ENCODE results near the gene NLRP11. TPM values are rescaled to one million over a fixed set of nuclear protein-coding genes. Genes with fewer than 3 reads are reported as not detected.
"Not testable (repeated sequence)": the region's sequence is repeated elsewhere in the genome, so short reads cannot be mapped to it uniquely, and the experiment has no call there.

The NLRP11 gene
- polyA plus RNA-seq, 4 donors: 0.11 to 0.19 (median 0.15) TPM; not detected in 1

DNA sequence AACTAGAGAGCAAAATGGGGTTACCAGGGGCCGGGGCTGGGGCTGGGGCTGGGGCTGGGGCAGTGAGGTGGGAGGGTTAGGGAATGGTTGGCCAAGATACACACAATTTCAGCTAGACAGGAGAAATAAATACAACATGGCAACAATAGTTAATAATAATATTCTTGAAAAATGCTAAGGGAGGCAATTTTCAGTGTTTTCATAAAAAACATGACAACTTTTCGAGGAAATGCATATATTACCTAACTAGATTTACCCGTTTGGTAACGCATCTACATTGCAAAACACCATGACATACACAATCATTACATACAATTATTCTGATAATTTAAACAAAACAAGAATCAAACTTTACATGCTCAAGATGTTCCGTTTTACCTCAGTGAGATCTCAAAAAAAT lies 50.7 kb downstream of the NLRP11 start:
- no peak for DNase-seq (ENCODE audit: low read depth in 4 of 4, low spot score in 3 of 4)

DNA sequence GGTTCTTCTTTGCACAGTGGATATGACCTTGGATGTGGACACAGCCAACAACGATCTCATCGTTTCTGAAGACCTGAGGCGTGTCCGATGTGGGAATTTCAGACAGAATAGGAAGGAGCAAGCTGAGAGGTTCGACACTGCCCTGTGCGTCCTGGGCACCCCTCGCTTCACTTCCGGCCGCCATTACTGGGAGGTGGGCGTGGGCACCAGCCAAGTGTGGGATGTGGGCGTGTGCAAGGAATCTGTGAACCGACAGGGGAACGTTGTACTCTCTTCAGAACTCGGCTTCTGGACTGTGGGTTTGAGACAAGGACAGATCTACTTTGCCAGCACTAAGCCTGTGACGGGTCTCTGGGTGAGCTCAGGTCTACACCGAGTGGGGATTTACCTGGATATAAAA lies 53.5 kb downstream of the NLRP11 start:
- DNase-seq (ENCODE audit: low read depth in 4 of 4, low spot score in 3 of 4): no peak

- no peak for DNase-seq (ENCODE audit: low read depth in 4 of 4, low spot score in 3 of 4)
Observed at GRCh38 chr19:55777528-55777927, 54.3 kb downstream of the NLRP11 start.

DNA sequence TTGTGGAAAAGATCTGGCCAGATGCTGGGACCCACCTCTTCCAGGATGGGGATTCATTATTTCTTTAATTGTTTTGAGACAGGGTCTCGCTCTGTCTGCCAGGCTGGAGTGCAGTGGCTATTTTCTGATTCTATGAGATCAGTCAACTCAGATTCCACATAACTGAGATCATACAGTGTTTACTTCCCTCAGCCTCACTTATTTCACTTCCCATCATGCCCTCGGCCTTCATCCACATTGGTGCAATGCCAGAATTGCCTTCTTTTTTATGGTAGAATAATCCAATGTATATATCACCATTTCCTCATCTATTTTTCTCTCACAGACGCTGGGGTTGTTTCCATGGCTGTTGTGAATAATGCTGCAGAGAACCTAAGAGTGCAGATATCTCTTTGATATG lies 62.2 kb downstream of the NLRP11 start:
- not testable (repeated sequence) for DNase-seq (ENCODE audit: low read depth in 4 of 4, low spot score in 3 of 4)

- not testable (repeated sequence) for DNase-seq (ENCODE audit: low read depth in 4 of 4, low spot score in 3 of 4)
Observed at GRCh38 chr19:55768818-55769217, 63.0 kb downstream of the NLRP11 start, which contains the start of gene RFPL4AL1. TSS of gene RFPL4AL1 (plus strand) at chr19:55769118. CDS start at chr19:55771805, 2,687 bp downstream.

- DNase-seq (ENCODE audit: low read depth in 4 of 4, low spot score in 3 of 4): no peak
Observed at GRCh38 chr19:55766466-55766865, 65.3 kb downstream of the NLRP11 start.

DNA sequence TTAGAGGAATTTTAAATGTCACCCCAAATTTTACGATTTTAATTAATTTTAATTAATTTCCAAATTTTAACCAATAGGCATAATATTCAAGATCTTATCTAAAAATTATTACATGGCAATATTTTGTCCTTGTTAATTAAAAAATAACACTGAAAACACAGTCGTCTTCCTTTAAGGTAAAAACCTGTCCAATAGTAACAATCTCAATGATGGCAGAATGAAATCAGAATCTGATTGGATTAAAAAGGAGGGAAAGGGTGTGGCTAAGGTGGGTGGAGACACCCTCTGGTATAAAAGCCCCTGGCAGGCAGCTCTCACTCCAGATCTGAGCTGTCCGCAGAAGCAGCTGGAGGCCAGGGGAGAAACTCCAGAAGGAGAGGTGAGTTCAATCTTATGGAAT lies 73.0 kb downstream of the NLRP11 start, which contains the start of gene RFPL4A:
RFPL4A (plus strand) TSS at position 301 of the 400 bp plus-strand sequence. CDS start 2,704 bp downstream, outside the sequence.
- DNase-seq (ENCODE audit: low read depth in 4 of 4, low spot score in 3 of 4): not testable (repeated sequence)

DNA sequence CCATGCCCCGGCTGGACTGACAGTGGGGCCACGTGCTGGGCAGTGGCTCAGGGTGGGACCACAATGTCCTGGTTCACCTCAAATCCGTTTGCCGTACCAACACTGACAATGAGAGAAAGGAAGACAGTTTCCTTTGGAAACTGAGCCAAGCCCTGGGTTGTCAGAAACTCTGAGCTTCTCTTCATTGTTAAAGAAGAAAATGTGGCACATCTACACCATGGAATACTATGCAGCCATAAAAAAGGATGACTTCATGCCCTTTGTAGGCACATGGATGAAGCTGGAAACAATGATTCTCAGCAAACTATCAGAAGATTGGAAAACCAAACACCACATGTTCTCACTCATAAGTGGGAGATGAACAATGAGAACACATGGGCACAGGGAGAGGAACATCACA lies 75.0 kb downstream of the NLRP11 start:
- not testable (repeated sequence) for DNase-seq (ENCODE audit: low read depth in 4 of 4, low spot score in 3 of 4)

DNA sequence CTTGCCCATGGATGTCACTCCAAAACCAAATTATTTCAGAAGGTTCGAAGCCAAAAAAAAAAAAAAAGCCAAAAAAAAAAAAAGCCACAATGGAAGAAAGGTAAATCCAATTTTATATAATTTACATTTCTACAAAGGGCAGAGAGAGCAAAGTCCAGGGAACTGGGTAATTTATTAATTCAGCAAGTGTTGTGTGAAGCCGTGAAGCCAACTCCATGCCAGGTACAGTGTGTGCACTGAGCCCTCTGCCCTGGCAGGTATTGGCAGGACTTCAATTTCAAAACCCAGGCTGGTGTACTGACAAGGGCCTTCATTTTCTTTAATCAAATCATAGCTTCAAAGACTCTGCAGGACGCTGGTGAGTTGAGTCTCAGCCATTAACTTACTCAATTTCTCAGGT lies 78.4 kb downstream of the NLRP11 start:
- DNase-seq (ENCODE audit: low read depth in 4 of 4, low spot score in 3 of 4): no peak

DNA sequence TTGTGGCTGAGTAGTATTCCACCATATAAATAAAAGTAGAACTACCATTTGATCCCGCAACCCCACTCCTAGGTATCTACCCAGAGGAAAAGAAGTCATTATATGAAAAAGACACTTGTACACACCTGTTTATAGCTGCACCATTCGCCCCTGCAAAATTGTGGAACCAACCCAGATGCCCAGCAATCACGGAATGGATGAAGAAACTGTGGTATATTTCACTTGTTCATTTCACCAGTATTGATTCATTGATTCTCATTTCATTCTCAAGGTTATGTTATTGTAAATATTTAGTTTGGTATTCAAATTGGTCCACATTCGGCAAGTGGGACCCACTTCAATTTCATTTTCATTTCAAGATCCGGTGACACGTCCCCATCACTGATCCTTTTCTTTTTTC lies 81.1 kb downstream of the NLRP11 start:
- no peak for DNase-seq (ENCODE audit: low read depth in 4 of 4, low spot score in 3 of 4)

- no peak for DNase-seq (ENCODE audit: low read depth in 4 of 4, low spot score in 3 of 4)
Observed at GRCh38 chr19:55738302-55738701, 93.5 kb downstream of the NLRP11 start, which contains the start of gene NLRP9. TSS of gene NLRP9 (minus strand) at chr19:55738402. CDS start at chr19:55738374, 28 bp downstream.

Other genes starting within 250 kb of the NLRP11 start
- 10 to 100 TPM; 19.0 to 24.4 (median 19.7) TPM for gene FIZ1, start 232.5 kb downstream of the NLRP11 start, polyA plus RNA-seq (ENCODE audit: insufficient read length in 4 of 4)
- 10 to 100 TPM in 1 of 4 donors, 1 to 10 TPM in 3; 4.6 to 13.3 (median 6.7) TPM for gene ZNF524, start 231.7 kb downstream of the NLRP11 start, polyA plus RNA-seq (ENCODE audit: insufficient read length in 4 of 4)
- 10 to 100 TPM in 1 of 4 donors, 1 to 10 TPM in 3; 6.8 to 13.0 (median 7.9) TPM for gene ZNF865, start 226.4 kb downstream of the NLRP11 start, polyA plus RNA-seq (ENCODE audit: insufficient read length in 4 of 4)
- 10 to 100 TPM in 2 of 4 donors, 1 to 10 TPM in 2; 5.3 to 14.2 (median 9.9) TPM for gene ZNF784, start 207.4 kb downstream of the NLRP11 start, polyA plus RNA-seq (ENCODE audit: insufficient read length in 4 of 4)
- gene ZNF580, start 191.0 kb downstream of the NLRP11 start, polyA plus RNA-seq (ENCODE audit: insufficient read length in 4 of 4): 10 to 100 TPM; 36.3 to 63.9 (median 38.9) TPM
- 10 to 100 TPM; 19.1 to 32.4 (median 23.7) TPM for gene ZNF581, start 188.3 kb downstream of the NLRP11 start, polyA plus RNA-seq (ENCODE audit: insufficient read length in 4 of 4)
- 10 to 100 TPM; 14.5 to 29.6 (median 19.3) TPM for gene CCDC106, start 183.8 kb downstream of the NLRP11 start, polyA plus RNA-seq (ENCODE audit: insufficient read length in 4 of 4)
- gene U2AF2, start 177.0 kb downstream of the NLRP11 start, polyA plus RNA-seq (ENCODE audit: insufficient read length in 4 of 4): 100 to 1,000 TPM; 146 to 227 (median 159) TPM
- gene EPN1, start 156.8 kb downstream of the NLRP11 start, polyA plus RNA-seq (ENCODE audit: insufficient read length in 4 of 4): 100 to 1,000 TPM in 2 of 4 donors, 10 to 100 TPM in 2; 66.6 to 152 (median 94.9) TPM
- under 1 TPM in 2 of 4 donors, not detected in 2; 0.04 to 0.10 TPM for gene NLRP9, start 93.6 kb downstream of the NLRP11 start, polyA plus RNA-seq (ENCODE audit: insufficient read length in 4 of 4)
- not detected for gene RFPL4A, start 72.9 kb downstream of the NLRP11 start, polyA plus RNA-seq (ENCODE audit: insufficient read length in 4 of 4)
- gene RFPL4AL1, start 62.9 kb downstream of the NLRP11 start, polyA plus RNA-seq (ENCODE audit: insufficient read length in 4 of 4): under 1 TPM in 2 of 4 donors, not detected in 2; 0.17 to 0.20 TPM
- gene NLRP4, start 4.5 kb upstream of the NLRP11 start, polyA plus RNA-seq (ENCODE audit: insufficient read length in 4 of 4): not detected
- gene NLRP13, start 100.3 kb upstream of the NLRP11 start, polyA plus RNA-seq (ENCODE audit: insufficient read length in 4 of 4): not detected
- not detected for gene NLRP8, start 115.8 kb upstream of the NLRP11 start, polyA plus RNA-seq (ENCODE audit: insufficient read length in 4 of 4)
- gene NLRP5, start 154.8 kb upstream of the NLRP11 start, polyA plus RNA-seq (ENCODE audit: insufficient read length in 4 of 4): not detected